Measurements from ENCODE around the gene GNG2. TPM values are rescaled to one million over a fixed set of nuclear protein-coding genes. Genes with fewer than 3 reads are reported as not detected.

The GNG2 gene
- total and polyA plus RNA-seq, 10 of the 15 experiments (the other 5 are each of a cell fraction or from before 2014, with no cell fraction given): 31.6 to 114 (median 66.4) TPM

GRCh38 chr14:51957950-51958349, 97.5 kb downstream of the GNG2 start:
- peaks cover 0 to 3% of the 10 kb centered on the region in 2 experiments; a peak in 2 of 4 replicates for H3K36me3 ChIP-seq (ENCODE audit: control insufficient read depth in 2 of 2, insufficient read depth in 2 of 2, low read length in 1 of 2)
- H3K27ac ChIP-seq (ENCODE audit: control insufficient read depth, insufficient read depth): no peak overlapping the region
- no peak overlapping the region for H3K4me2 ChIP-seq (ENCODE audit: control insufficient read depth, insufficient read depth)
- WGBS (ENCODE audit: insufficient coverage, insufficient replicate concordance, low lambda C conversion rate, missing lambda C conversion rate): 100% methylated on average over 2 of the region's 2 CpGs
- CTCF ChIA-PET: interaction anchor here (1.1 to 2.0 kb wide), 2 partner anchors 21 to 91 kb away, joined by 4 to 11 read pairs; no protein-coding TSS in a partner anchor
- H3K27me3 ChIP-seq (replicated peaks in 1 of 2; ENCODE audit: control insufficient read depth in 2 of 2, insufficient read depth in 2 of 2, low read length in 1 of 2): no peaks in the 10 kb centered on the region
- RAD21 ChIA-PET (ENCODE audit: unreplicated experiment): no interaction called here
- no peaks in the 10 kb centered on the region for H3K79me2 ChIP-seq (ENCODE audit: control insufficient read depth, insufficient read depth, low read length)
- no peaks in the 10 kb centered on the region; the same call in 2 of the 3 replicates for H3K9me3 ChIP-seq (replicated peaks; ENCODE audit: control insufficient read depth, insufficient read depth, low read length)
- FAIRE-seq (no peak), DNase-seq (ENCODE audit: low read depth, low spot score) (no peak), ATAC-seq (no peak)
- H3K9ac ChIP-seq (ENCODE audit: control insufficient read depth, insufficient read depth, low read length): no peak overlapping the region
- in situ Hi-C loops (cut with MboI) (no loop called here), intact Hi-C loops (cut with micrococcal nuclease; ENCODE audit: unreplicated experiment) (no loop called here)
- no peaks in the 10 kb centered on the region for H4K20me1 ChIP-seq (ENCODE audit: control insufficient read depth, insufficient read depth)
- SMC1A ChIA-PET (ENCODE audit: uncharacterized antibody, unreplicated experiment): no interaction called here
- POLR2A ChIA-PET: no interaction called here
- no peaks in the 10 kb centered on the region for H3K4me1 ChIP-seq (ENCODE audit: control insufficient read depth, insufficient read depth, low read length)
- BruUV-seq (replicated peaks): no TSS peak
- no peak overlapping the region for H3K4me3 ChIP-seq
- no peak overlapping the region for H2AFZ ChIP-seq (ENCODE audit: control insufficient read depth, low read depth, low read length)
- no peak for TF ChIP-seq MEF2A (IDR thresholded peaks at IDR 0.05; ENCODE audit: insufficient read depth, low read depth, low read length)
- TF ChIP-seq CBX3 (IDR thresholded peaks at IDR 0.05; ENCODE audit: borderline replicate concordance, low read depth): no peak
- no peak for TF ChIP-seq ZNF24 (IDR thresholded peaks at IDR 0.05)
- TF ChIP-seq BCLAF1 (IDR thresholded peaks at IDR 0.05): no peak
- no peak for TF ChIP-seq USF2 (IDR thresholded peaks at IDR 0.05; ENCODE audit: borderline replicate concordance, low read depth, low read length)
- TF ChIP-seq TCF3 (IDR thresholded peaks at IDR 0.05; ENCODE audit: borderline replicate concordance, insufficient read depth, low read depth, low read length): no peak
- TF ChIP-seq REST (IDR thresholded peaks at IDR 0.05; ENCODE audit: low read depth, low read length): no peak
- TF ChIP-seq POLR2A (IDR thresholded peaks at IDR 0.05; ENCODE audit: low read depth, low read length): no peak
- TF ChIP-seq ATF7 (IDR thresholded peaks at IDR 0.05; ENCODE audit: low read depth): no peak
- TF ChIP-seq YY1 (IDR thresholded peaks at IDR 0.05; ENCODE audit: low read depth, low read length): no peak
- TF ChIP-seq BACH1 (IDR thresholded peaks at IDR 0.05; ENCODE audit: borderline replicate concordance): no peak
- TF ChIP-seq E2F8 (IDR thresholded peaks at IDR 0.05; ENCODE audit: low read depth, partially characterized antibody): no peak
- TF ChIP-seq ZNF274 (IDR thresholded peaks at IDR 0.05; ENCODE audit: insufficient read depth, insufficient read length): no peak
- no peak for TF ChIP-seq HDAC2 (IDR thresholded peaks at IDR 0.05)
- TF ChIP-seq STAT3 (IDR thresholded peaks at IDR 0.05; ENCODE audit: low read depth, low read length): no peak
- no peak for TF ChIP-seq TBL1XR1 (IDR thresholded peaks at IDR 0.05; ENCODE audit: low read depth, low read length)
